Caki2 (cell line): Measurements from ENCODE around the gene AOC3. TPM values are rescaled to one million over a fixed set of nuclear protein-coding genes. Genes with fewer than 3 reads are reported as not detected.

ENCODE experiments used
- DNase-seq: peaks from one replicate; pipeline ENCODE4 v3.0.0-alpha.2; 2015; ENCODE audit warnings: low read depth
- in situ Hi-C: cut with HindIII; loops from 2 replicates; pipeline ENCODE4 v1.10.0; 2016; ENCODE audit warnings: low sequenced_read_pairs, low pct_unique_long_range_greater_than_20kb, mixed read lengths
- total RNA-seq: library from RNA; depleted of rRNA; stranded (reverse); fragments of >200 nt; shearing (Covaris generic); gene quantifications from 2 replicates; pipeline ENCODE4 v1.2.3, GENCODE V29; 2014; ENCODE audit warnings: low replicate concordance; rRNA removed

Gene AOC3
- total RNA-seq, 1 experiment from 2014 or later = 0.17 TPM

DNA sequence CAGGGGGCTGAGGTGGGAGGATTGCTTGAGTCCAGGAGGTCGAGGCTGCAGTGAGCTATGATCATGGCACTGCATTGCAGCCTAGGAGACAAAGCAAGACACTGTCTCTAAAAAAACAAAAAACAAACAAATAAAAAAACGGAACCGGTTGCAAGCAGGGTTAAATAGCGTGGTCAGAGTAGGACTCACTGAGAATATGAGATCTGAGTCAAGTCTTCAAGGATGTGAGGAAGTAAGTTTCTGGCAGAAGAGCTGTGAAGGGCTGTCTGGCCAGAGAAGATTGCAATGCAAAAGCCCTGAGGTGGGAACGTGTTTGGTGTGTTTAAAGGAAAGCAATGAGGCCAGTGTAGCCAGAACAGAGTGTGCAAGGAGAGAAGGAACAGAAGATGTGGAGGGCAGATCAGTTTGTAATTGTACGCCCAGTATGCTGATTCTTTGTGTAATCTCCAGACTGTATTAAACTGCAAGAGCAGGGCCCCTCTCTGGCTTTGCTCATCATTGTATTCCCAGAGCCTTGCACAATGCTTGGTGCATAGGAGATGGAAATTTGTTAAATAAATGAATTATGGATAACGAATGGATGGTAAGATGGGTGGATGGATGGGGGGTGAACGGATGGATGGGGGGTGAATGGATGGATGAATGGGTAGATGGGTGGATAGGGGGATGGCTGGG, 55.9 kb downstream of the AOC3 start:
- no peak for DNase-seq
- in situ Hi-C loops = no loop called here

Other genes with a start within 250 kb of the AOC3 start
- gene RETREG3, start 241.8 kb upstream of the AOC3 start, total RNA-seq = 50.5 and 90.2 TPM in 2 replicates
- gene TUBG1, start 241.5 kb upstream of the AOC3 start, total RNA-seq = 74.8 and 76.6 TPM in 2 replicates
- 3.1 and 6.7 TPM in 2 replicates for gene TUBG2, start 191.9 kb upstream of the AOC3 start, total RNA-seq
- 20.5 and 21.5 TPM in 2 replicates for gene PLEKHH3, start 174.2 kb upstream of the AOC3 start, total RNA-seq
- not detected in 2 replicates for gene CCR10, start 169.4 kb upstream of the AOC3 start, total RNA-seq
- 2.0 and 3.2 TPM in 2 replicates for gene CNTNAP1, start 168.7 kb upstream of the AOC3 start, total RNA-seq
- gene EZH1, start 106.2 kb upstream of the AOC3 start, total RNA-seq = 8.2 and 21.3 TPM in 2 replicates
- gene RAMP2, start 90.0 kb upstream of the AOC3 start, total RNA-seq = not detected in 2 replicates
- 123 and 179 TPM in 2 replicates for gene VPS25, start 77.8 kb upstream of the AOC3 start, total RNA-seq
- gene WNK4, start 70.6 kb upstream of the AOC3 start, total RNA-seq = not detected in 2 replicates
- gene COA3, start 52.5 kb upstream of the AOC3 start, total RNA-seq = 211 and 246 TPM in 2 replicates
- gene CNTD1, start 52.3 kb upstream of the AOC3 start, total RNA-seq = 0.09 TPM in 1 of 2 replicates, not detected in the other
- 107 and 132 TPM in 2 replicates for gene BECN1, start 26.9 kb upstream of the AOC3 start, total RNA-seq
- gene PSME3, start 17.8 kb upstream of the AOC3 start, total RNA-seq = 61.1 and 83.1 TPM in 2 replicates
- 0.38 TPM in 1 of 2 replicates, not detected in the other for gene AOC2, start 6.6 kb upstream of the AOC3 start, total RNA-seq
- gene G6PC1, start 49.6 kb downstream of the AOC3 start, total RNA-seq = not detected in 2 replicates
- gene AARSD1, start 113.3 kb downstream of the AOC3 start, total RNA-seq = 38.8 and 50.3 TPM in 2 replicates
- gene PTGES3L, start 128.9 kb downstream of the AOC3 start, total RNA-seq = not detected in 2 replicates
- gene RUNDC1, start 129.4 kb downstream of the AOC3 start, total RNA-seq = 8.9 and 9.8 TPM in 2 replicates
- 1,310 and 1,529 TPM in 2 replicates for gene RPL27, start 147.2 kb downstream of the AOC3 start, total RNA-seq
- gene IFI35, start 155.6 kb downstream of the AOC3 start, total RNA-seq = 42.9 and 90.9 TPM in 2 replicates
- gene VAT1, start 171.2 kb downstream of the AOC3 start, total RNA-seq = 163 and 181 TPM in 2 replicates
- 1.2 TPM in 1 of 2 replicates, not detected in the other for gene RND2, start 174.0 kb downstream of the AOC3 start, total RNA-seq